GM19324 (cell line): ENCODE results near the gene RASAL2.
A peak's percentile ranks its signal among the peaks of the same experiment; 100 is the strongest.
"Not testable (repeated sequence)": the region's sequence is repeated elsewhere in the genome, so short reads cannot be mapped to it uniquely, and the experiment has no call there.

Experiments
- ATAC-seq: cut with Tn5 transposase; IDR thresholded peaks from one replicate; pipeline ENCODE4 v1.9.1; 2021; ENCODE audit warnings: mild to moderate bottlenecking, moderate library complexity; ENCODE audit not compliant: unreplicated experiment, low FRiP score

Gene RASAL2

DNA sequence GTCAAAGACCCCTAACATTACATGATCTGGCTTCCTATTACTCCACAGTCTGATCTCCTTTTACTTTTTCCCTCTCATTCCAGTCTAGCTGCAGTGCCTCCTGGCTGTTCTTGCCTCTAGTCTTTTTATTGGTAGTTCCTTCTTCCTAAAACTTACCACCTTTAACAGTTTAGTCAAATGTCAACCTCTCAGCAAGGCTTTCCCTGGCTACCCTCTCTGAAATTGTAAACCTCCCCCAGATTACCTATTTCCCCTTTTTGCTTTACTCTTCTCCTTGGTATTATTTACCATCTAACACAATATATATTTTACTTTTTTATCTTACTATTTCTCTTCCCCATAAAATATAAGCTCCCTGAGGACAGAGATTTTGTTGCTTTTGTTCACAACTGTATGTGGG is 273.2 kb downstream of the RASAL2 start:
- no peak for ATAC-seq

DNA sequence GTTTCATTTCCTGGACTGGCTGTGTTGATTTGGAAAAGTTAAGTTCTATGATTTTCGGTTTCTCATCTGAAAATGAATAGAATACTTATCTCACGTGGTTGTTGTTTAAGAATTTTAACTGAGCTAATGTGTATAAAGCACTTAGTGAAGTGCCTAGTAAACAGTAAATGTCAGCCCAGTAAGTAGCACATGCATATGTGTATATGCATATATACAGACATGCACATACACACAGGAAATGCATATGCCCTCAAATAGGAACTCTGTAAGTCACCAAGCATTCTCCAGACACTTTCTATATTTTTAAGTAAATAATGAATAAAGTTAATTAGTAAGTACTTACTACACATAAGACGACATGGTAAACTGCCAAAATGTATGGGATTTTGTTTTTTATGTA is 274.3 kb downstream of the RASAL2 start:
- no peak for ATAC-seq

DNA sequence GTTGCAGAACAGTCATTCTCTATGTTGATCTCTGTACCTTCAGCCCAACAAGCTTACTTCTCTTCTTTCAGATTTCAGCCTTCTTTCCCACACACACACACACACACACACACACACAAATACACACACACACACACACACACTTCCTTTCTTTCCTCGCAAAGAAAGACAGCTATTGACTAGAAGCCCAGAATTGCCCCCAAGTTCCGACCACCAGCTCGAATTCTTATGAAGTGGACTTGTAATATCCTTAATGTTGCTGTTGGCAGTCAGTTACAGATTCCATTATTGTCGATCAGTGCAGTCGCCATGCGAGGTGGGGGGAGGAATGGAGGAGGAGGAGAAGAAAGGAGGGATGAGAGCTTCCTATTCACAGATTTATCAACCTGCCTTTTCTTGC is 277.3 kb downstream of the RASAL2 start:
- no peak for ATAC-seq

DNA sequence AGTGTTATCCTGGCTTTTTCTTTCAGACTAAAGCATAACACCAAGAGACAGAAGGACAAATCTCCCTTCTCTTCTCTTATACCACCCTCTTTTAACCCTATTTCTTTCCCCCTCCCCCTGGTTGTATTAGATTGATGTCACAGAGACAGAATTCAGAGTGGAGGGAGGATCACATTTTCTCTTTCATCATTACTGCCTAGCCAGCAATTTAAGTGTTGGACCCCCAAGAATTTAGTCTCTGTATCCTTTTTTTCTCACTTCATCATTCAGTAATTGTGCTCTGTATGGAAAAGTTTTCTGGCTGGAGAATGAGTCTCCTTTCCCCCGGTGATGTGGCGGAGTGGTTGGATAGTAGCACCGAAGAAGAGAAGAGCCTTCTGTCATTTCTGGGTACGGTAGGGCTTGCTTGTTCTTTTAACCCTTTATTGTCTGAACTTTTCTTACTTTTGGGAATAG is 278.1 kb downstream of the RASAL2 start:
- ATAC-seq = no peak

DNA sequence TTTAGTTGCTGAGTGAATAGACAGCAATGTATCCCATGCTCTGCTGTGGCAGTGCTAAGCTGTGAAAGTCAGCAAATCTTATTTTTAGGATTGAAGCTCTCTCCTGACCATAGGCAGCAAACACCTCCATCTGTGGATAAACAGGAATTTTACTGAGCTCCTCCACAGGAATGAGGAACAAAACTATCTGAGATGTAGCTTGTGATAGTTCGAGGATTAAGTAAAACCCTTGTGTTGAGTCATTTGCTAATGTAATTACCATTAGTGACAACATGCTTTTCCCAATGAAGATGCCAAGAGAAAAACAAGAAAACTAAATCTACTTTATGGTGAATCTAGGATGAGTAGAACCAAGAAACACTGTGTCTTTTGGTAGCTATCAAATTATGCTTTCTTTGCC is 280.1 kb downstream of the RASAL2 start:
- ATAC-seq = no peak

DNA sequence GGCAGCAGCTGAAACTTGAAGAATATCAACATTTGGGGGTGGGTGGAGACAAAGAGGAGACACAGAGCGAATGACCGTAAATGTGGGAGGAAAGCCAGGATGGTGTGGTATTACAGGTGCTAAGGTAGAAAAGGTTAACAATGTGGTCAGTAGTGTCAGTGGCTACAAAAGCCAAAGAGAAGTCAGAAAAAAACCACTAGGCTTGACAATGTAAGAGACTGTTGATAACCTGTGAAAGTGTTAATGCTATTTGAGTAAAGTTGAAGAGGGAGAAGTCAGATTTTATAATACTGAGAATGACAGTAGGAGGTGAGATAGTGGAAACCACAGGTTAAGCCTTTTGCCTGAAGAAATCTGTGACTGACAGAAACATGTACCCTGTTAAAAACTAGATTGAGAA is 282.1 kb downstream of the RASAL2 start:
- no peak for ATAC-seq

DNA sequence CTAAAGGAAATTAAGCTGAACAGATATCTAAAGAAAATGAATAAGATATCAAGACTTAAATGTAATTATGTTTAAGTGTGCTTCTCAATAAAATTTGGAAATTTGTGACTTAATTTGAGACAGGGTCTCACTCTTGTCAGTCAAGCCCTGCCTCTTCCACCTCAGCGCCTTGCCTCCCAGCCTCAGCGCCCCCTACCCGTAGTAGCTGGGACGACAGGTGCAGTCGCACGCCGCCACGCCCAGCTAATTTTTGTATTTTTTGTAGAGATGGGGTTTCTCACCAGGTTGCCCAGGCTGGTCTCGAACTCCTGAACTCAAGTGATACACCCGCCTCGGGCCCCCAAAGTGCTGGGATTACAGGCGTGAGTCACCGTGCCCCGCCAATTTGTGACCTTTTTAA is 285.9 kb downstream of the RASAL2 start:
- ATAC-seq = no peak

DNA sequence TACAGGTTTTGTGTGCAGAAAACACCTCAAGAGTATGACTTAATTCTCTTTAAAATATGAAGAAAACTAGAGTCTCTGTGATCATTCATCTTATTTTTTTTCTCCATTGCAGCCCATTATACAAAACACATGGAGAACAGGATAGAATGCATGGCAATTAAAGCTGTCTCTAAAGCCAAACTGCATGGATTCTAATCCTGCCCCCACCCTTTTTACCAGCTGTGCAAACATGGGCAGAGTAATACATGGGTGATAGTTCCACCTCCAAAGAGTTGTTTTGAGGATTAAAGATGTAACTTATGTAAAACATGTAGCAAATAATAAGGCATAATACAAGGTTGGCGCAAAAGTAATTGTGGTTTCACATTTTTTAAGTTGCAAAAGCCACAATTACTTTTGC is 288.5 kb downstream of the RASAL2 start:
- ATAC-seq = no peak

DNA sequence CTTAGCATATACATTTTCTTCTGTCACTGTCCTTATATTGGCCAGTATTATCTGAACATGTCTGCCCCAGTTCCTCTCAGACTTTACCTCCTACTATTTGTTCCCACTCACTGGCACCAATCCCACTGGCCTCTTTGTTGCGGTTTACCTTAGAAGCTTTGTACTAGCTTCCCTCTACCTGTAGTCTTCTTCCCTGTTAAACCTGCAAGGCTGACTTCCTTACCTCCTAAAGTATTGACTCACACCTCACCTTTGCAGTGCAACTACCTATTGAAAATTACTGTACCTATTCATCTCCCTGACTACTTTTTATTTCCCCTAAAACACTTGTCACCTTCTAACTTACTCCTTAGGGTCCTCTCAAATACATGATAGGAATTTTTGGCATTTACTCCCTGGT is 291.8 kb downstream of the RASAL2 start:
- no peak for ATAC-seq

DNA sequence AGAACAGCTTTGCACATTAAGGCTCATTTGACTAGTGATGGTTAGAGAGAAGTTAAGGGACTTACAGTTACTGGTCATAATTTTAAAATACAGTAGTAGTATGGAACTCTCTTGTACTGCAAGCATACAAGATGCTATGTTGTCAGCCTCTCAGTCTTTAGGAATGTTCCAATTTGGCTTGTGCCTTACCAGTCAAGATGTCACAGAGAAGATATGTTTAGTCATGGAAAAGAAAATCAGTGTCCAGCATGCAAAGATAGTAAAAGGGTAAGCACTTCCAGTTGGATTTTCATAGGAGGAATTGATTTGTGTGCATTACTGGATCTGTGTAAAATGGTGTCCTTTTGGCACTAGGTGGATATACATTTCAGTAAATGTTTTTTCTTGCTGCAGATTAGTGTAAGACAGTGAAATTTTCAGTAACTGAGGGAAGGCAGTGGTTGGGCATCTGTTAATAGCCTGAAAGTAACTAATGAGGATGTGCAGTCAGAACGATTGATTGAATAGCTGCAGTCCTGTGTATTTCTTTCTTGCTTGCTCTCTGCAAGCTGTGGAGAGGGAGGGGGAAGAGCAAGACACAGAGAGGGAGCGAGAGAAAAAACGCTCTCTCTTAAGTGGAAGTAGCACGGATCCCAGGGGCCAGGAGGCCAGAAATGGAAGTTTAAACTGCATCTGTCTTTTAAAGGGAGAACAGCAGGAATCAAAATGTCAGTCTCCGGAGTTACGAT is 294.7 kb downstream of the RASAL2 start:
- ATAC-seq = no peak

DNA sequence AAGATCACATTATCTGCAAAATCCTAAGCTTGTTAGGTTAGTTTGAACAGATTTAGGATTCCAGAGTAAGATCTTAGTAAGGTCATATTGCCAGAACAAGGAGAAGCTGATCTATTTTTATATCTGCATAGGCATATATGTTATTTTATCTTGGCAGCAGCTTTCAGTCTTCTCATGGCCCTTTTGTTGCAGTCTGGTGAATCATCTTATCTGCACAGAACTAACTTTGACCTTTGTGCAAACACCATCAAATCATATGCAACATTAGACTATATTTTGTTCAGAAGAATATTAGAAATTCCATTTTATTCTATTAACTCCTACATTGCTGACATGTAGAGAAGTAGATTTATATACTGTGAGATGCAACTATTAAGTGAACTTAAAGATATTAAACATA is 295.5 kb downstream of the RASAL2 start:
- no peak for ATAC-seq

DNA sequence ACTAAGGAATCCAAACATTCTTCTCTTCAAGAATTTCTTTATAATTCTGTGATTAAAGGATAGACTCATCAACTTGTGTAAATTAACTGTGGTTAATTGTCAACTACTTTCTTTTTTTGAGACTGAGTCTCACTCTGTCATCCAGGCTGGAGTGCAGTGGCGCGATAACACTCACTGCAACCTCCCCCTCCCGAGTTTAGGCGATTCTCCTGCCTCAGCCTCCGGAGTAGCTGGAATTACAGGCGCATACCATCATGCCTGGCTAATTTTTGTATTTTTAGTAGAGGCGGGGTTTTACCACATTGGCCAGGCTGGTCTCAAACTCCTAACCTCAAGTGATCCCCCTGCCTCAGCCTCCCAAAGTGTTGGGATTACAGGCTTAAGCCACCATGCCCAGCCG is 296.4 kb downstream of the RASAL2 start:
- ATAC-seq = not testable (repeated sequence)

DNA sequence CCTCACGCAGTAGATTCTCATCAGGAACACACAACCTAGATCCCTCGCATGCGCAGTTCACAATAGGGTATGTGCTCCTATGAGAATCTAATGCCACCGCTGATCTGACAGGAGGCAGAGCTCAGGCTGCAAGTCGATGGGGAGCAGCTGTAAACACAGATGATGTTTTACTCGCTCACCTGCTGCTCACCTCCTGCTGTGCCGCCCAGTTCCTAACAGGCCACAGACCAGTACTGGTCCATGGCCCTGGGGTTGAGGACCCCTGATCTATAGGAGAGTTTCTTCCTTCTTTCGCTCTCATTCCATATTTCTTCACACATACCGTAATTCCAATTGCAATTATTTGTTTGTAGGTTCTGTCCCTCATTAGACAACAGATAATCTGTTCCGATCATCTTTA is 299.5 kb downstream of the RASAL2 start:
- ATAC-seq = no peak

DNA sequence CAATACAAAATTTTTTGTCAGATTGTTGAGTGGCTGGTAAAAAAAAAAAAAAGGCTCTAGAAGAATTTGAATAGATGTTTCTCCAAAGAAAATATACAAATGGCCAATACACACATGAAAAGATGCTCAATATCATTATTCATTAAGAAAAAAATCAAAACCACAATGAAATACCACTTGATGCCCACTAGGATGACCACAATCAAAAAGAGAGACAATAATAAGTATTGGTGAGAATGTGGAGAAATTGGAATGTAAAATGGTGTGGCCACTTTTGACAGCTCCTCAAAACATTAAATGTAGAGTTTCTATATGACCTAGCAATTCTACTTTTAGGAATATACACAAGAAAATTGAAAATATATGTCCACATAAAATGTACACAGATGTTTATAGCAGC is 302.9 kb downstream of the RASAL2 start:
- ATAC-seq = no peak

DNA sequence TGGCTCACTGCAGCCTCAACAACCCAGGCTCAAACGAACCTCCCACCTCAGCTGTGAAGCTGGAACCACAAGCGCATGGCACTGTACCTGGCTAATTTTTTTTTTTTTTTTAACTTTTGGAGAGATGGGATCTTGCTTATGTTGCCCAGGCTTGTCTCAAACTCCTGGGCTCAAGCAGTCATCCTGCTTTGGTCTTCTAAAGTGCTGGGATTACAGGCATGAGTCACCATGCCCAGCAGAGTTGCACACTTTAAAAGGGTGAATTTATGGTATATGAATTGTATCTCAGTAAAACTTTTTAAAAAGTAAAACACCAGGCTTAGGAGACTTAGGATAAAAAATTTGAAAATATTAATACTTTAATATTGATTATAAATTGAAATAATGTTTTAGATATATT is 303.8 kb downstream of the RASAL2 start:
- ATAC-seq = no peak

DNA sequence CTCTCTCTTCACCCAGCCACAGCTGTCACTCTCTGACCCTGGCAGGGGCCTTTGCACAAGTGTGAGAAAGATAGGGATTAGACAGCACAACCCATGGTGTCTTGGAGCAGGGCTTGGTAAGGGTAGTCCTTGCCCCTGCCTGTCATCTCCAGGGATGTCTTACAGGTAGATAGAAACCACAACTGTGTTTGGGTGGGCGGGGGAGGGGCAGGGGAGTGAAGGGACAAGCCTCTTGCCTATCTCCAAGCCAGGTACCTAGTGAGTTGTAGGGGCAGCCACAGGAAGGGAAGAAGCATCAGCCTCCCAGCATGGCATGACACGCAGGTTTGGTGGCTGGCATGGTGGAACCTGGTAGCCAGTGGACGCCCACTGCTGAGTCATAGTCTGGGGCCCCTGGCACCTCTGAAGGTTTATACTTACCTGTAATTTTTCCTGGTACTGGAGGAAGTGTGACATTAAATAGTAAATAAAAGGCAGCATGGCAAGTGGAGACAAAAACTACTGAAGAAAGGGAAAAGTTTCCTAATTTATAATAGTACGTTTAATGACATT is 305.3 kb downstream of the RASAL2 start:
- no peak for ATAC-seq

DNA sequence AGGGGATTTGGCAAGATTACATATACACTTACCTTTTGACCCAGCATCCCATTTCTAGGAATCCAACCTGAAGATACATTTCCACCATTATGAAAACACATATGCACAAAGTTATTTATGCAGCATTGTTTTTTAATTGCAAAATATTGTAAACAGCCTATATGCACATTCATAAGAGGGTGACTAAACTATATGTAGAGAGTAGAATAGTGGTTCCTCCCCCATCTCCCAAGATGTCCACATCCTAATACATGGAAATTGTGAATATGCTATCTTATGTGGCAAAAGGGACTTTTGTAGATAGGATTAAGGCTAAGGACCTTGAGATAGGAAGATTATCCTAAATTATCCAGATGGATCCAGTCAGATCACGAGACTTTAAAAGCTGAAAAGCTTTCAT is 311.2 kb downstream of the RASAL2 start:
- no peak for ATAC-seq

DNA sequence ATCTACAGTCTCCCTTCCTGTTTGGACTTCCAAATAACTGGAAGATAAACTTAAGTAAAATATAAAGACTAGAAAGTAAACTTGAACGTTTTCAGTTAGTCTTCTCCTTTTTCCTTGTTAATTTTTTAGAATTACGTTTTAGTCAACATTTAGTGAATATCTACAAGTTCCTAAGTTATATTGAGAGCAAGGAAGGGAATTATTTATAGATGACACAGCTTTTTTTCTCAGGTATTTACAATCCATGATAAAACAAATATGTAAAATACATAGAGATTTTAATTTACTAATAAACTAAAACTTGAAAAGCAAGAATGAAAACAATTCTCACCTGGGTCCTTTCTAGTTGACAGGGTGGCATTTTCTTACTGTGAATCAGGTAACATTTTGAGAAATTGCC is 313.3 kb downstream of the RASAL2 start:
- ATAC-seq = no peak

DNA sequence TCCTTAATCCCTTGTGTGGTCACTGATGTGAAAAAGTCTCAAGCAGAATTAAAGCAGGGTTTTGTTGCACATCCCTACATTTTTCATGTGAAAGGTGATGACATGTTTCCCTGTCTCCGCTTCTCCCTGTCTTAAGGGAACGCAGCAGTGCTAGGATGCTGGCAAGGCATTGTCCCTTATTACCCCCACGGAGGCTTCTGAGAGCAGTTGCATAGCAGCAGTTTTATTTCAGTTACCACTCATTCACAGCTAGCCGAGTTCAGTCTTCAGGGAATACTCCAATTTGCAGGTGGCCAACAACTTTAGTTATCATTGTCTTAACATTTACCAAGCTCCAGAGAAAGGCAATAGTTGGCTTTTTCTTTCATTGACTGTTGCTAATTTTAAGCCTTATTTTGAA is 313.8 kb downstream of the RASAL2 start:
- ATAC-seq = no peak

DNA sequence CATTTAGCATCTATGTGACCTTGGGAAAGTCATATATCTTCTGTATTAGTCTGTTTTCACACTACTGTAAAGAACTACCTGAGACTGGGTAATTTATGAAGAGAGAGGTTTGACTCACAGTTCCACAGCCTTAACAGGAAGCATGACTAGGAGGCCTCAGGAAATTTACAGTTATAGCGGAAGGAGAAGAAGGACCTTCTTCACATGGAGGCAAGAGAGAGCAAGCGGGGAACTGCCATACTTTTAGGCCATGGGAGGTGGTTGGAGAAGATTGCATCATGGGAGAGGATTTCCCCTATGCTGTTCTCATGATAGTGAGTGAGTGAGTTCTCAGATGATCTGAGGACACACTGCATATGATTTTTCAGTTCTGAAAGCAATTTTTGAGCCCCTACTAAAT is 315.0 kb downstream of the RASAL2 start:
- ATAC-seq = no peak

DNA sequence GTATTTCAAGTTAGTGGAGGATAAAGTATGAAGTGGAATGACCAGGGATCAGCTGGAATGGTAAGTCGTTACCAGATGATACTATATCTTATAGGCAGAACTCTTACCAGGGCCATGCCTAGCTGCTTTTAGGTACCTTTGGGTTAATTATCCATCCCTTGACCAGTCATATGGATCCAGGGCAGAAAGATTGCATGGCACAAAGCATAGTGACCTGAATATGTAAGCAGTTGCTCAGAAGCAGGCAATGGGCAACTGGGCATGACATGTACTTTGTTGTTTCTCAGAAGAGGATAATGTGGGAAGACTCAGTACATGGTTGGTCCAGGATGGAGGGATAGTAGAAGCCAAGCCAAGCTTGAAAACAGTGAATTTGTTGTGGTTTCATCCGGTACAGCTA is 315.6 kb downstream of the RASAL2 start:
- no peak for ATAC-seq

DNA sequence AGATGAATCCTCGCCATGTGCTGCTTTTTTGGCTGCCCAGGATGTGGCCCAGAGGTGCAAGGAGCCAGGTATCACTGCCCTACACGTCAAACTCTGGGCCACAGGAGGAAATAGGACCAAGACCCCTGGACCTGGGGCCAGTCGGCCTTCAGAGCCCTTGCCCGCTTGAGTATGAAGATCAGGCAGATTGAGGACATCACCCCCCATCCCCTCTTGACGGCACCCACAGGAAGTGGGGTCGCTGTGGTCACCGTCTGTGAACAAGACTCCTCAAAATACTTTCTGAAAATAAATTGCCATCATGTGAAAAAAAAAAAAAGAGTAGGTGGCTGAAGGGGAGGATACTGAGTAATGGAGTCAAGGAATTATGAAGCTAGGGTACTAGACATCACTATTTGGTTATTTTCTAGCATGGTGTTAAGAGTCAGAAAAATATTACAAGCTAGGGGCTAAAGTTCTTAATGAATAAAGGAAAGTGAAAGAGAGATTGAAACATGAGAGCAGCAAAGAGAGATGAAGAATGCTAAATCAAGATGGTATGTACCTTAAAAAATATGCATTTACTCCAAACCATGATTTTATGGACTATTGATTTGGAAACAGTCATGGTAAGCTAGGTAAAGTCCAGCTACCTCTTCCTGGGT is 318.0 kb downstream of the RASAL2 start:
- ATAC-seq = peak; percentile 74
